Ishikawa (cell line): ENCODE measurements around the gene PRKCE.

Experiments
- CREB1 ChIP-seq: IDR thresholded peaks from 2 replicates; pipeline ENCODE4 v1.6.1; 2012; ENCODE audit warnings: low read depth
- EGR1 ChIP-seq: IDR thresholded peaks from 2 replicates; pipeline ENCODE4 v1.6.1; 2012
- EP300 ChIP-seq: IDR thresholded peaks from 2 replicates; pipeline ENCODE4 v1.6.1; 2012; ENCODE audit warnings: borderline replicate concordance
- TAF1 ChIP-seq: IDR thresholded peaks from 2 replicates; pipeline ENCODE4 v1.6.1; 2012; ENCODE audit warnings: low read depth, mild to moderate bottlenecking
- TCF12 ChIP-seq: IDR thresholded peaks from 2 replicates; pipeline ENCODE4 v1.6.1; 2012; ENCODE audit warnings: low read depth
- TEAD4 ChIP-seq: IDR thresholded peaks from 2 replicates; pipeline ENCODE4 v1.6.1; 2012
- TF ChIP-seq, protein P1 (sequence below): IDR thresholded peaks from 2 replicates; pipeline ENCODE4 v1.6.1; 2012
- TF ChIP-seq, protein P2 (sequence below): IDR thresholded peaks from 2 replicates; pipeline ENCODE4 v1.6.1; 2012

DNA sequence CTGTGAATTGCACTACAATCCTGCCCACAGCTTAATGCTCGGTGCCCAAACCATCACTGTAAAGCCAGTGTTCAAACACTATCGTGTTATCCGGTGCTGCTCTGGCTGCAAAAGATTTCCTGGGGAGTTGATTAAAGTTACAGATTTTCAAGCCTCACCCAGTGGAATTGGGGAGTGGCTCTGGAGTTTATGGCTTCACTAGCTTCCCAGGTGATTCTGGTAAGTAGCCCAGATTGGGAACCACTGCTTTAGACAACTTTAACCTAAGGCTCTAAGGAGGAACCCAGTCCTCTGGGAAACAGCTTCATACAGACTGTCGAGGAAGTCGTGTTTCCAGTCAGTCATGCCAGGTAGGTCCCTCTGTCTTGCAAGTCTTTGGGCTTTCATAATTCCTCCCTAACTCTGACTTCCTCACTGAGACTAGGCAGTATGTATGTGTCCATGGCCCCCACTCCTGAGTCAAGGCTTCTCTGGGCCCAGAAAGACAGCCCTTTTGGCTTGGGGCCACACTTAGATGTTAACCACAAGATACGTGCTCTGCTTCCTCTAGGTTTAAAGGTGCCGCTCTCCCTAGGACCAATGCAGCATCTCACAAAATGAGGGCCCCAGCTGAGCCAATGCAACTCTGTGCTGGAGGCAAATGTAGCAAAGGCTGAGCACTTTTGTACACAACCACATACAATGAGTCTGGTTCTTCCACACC is 299.7 kb downstream of the PRKCE start:
- TF ChIP-seq, protein P1, sequence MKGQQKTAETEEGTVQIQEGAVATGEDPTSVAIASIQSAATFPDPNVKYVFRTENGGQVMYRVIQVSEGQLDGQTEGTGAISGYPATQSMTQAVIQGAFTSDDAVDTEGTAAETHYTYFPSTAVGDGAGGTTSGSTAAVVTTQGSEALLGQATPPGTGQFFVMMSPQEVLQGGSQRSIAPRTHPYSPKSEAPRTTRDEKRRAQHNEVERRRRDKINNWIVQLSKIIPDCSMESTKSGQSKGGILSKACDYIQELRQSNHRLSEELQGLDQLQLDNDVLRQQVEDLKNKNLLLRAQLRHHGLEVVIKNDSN = no peak
- TF ChIP-seq CREB1 (no peak), EP300 (no peak), TEAD4 (no peak), TAF1 (no peak), TCF12 (no peak), EGR1 (no peak)
- TF ChIP-seq, protein P2, sequence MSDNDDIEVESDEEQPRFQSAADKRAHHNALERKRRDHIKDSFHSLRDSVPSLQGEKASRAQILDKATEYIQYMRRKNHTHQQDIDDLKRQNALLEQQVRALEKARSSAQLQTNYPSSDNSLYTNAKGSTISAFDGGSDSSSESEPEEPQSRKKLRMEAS = no peak
